ENCODE measurements around the gene NDUFS2.
"Not testable (repeated sequence)": the region's sequence is repeated elsewhere in the genome, so short reads cannot be mapped to it uniquely, and the experiment has no call there.

NDUFS2 gene

GRCh38 chr1:161222175-161223019 lies 20.2 kb downstream of the NDUFS2 start:
- no peak for DNase-seq

GRCh38 chr1:161223805-161224694 lies 21.9 kb downstream of the NDUFS2 start:
- DNase-seq, result no peak

GRCh38 chr1:161224695-161225087 lies 22.5 kb downstream of the NDUFS2 start:
- not testable (repeated sequence) for DNase-seq

- no peak for DNase-seq
These were observed 23.0 kb downstream of the NDUFS2 start for GRCh38 chr1:161225178-161225533.

- peak; percentile 81 for DNase-seq
These were observed 23.6 kb downstream of the NDUFS2 start, which contains the start of gene TOMM40L for GRCh38 chr1:161225534-161226319. Gene TOMM40L (plus strand): TSS chr1:161226060. CDS start chr1:161226490, 430 bp downstream.

GRCh38 chr1:161226320-161226711 lies 24.1 kb downstream of the NDUFS2 start:
- no peak for DNase-seq

GRCh38 chr1:161226759-161227158 lies 24.6 kb downstream of the NDUFS2 start:
- no peak for DNase-seq

- peak; percentile 81 for DNase-seq
These were observed 25.2 kb downstream of the NDUFS2 start for GRCh38 chr1:161227196-161227871.

- no peak for DNase-seq
These were observed 25.9 kb downstream of the NDUFS2 start for GRCh38 chr1:161228032-161228431.

- no peak for DNase-seq
These were observed 27.7 kb downstream of the NDUFS2 start for GRCh38 chr1:161229896-161230295.

- DNase-seq, result no peak
These were observed 28.6 kb downstream of the NDUFS2 start for GRCh38 chr1:161230762-161231161.

- DNase-seq, result no peak
These were observed 30.9 kb downstream of the NDUFS2 start for GRCh38 chr1:161233102-161233501.

GRCh38 chr1:161235957-161236775 lies 34.0 kb downstream of the NDUFS2 start:
- no peak for DNase-seq

- no peak for DNase-seq
These were observed 35.9 kb downstream of the NDUFS2 start, which contains the start of gene NR1I3 for GRCh38 chr1:161238039-161238473. Gene NR1I3 (minus strand): TSS chr1:161238203. CDS start chr1:161236565, 1,638 bp downstream.

- DNase-seq, result no peak
These were observed 39.5 kb downstream of the NDUFS2 start for GRCh38 chr1:161241682-161242081.

- no peak for DNase-seq
These were observed 40.1 kb downstream of the NDUFS2 start for GRCh38 chr1:161242313-161242712.

- no peak for DNase-seq
These were observed 42.7 kb downstream of the NDUFS2 start for GRCh38 chr1:161244888-161245287.

- DNase-seq, result not testable (repeated sequence)
These were observed 47.9 kb downstream of the NDUFS2 start for GRCh38 chr1:161250100-161250499.

- DNase-seq, result no peak
These were observed 48.7 kb downstream of the NDUFS2 start for GRCh38 chr1:161250829-161251228.

- no peak for DNase-seq
These were observed 49.4 kb downstream of the NDUFS2 start for GRCh38 chr1:161251579-161251978.

- not testable (repeated sequence) for DNase-seq
These were observed 53.1 kb downstream of the NDUFS2 start for GRCh38 chr1:161255302-161255701.

All from activated CD4-positive, alpha-beta T cell treated with anti-CD3 and anti-CD28 coated beads for 1 hour (primary cell).